GM12891 (cell line): ENCODE measurements around the gene LHFPL5.

Experiments used
- POLR2A ChIP-seq: IDR thresholded peaks from 2 replicates; pipeline ENCODE4 v1.6.1; 2011; ENCODE audit warnings: low read depth, low read length, control low read depth
- POLR2AphosphoS5 ChIP-seq: IDR thresholded peaks from 2 replicates; pipeline ENCODE4 v1.6.1; 2011; ENCODE audit warnings: low read depth, low read length, control low read depth
- SPI1 ChIP-seq: IDR thresholded peaks from 2 replicates; pipeline ENCODE4 v1.6.1; 2011; ENCODE audit warnings: low read depth, low read length, control low read depth
- TAF1 ChIP-seq: IDR thresholded peaks from 2 replicates; pipeline ENCODE4 v1.6.1; 2011; ENCODE audit warnings: low read depth, low read length, control low read depth

GRCh38 chr6:35798706-35799105 is 6.4 kb upstream of the LHFPL5 start:
- no peak for TF ChIP-seq POLR2AphosphoS5
- no peak for TF ChIP-seq POLR2A
- no peak for TF ChIP-seq SPI1
- no peak for TF ChIP-seq TAF1
